Panc1 (cell line): ENCODE measurements around the gene ITPA. TPM values are rescaled to one million over a fixed set of nuclear protein-coding genes. Genes with fewer than 3 reads are reported as not detected.

Source experiments
- ATAC-seq: fragments of 200-7000 bp; cut with Tn5 transposase; 2 replicates; pipeline ENCODE4 v1.9.1; 2020; ENCODE audit warnings: mild to moderate bottlenecking, moderate library complexity
- BruUV-seq: library from RNA; stranded (reverse); fragments of 400-500 nt; replicated peaks from 2 replicates; lab custom pipeline; 2021; lab: Mats Ljungman, UMichigan
- CTCF ChIA-PET: fragments of 300-600 bp; sonication (Branson Sonifier 250); formaldehyde crosslinking; loops from one replicate; lab custom pipeline; 2022; ENCODE audit warnings: antibody characterized with exemption; lab: Charles Lee
- POLR2A ChIA-PET: fragments of 300-600 bp; sonication (Branson Sonifier 250); formaldehyde crosslinking; loops from one replicate; lab custom pipeline; 2022; ENCODE audit warnings: antibody characterized with exemption; lab: Charles Lee
- DNase-seq: peaks from one replicate; pipeline ENCODE4 v3.0.0-alpha.2; 2010; ENCODE audit warnings: low read depth, low spot score
- H3K27ac ChIP-seq: 2 replicates; pipeline ENCODE4 v1.5.1; 2011; ENCODE audit warnings: mild to moderate bottlenecking, low read length, inconsistent platforms
- H3K27me3 ChIP-seq: fragments of 200-500 bp; sonication (Bioruptor generic); 2 replicates; pipeline ENCODE4 v1.6.0; 2014; ENCODE audit warnings: low read length, inconsistent platforms; ENCODE audit not compliant: control insufficient read depth, insufficient read depth
- H3K36me3 ChIP-seq: fragments of 200-500 bp; sonication (Bioruptor generic); 2 replicates; pipeline ENCODE4 v1.5.1; 2014; ENCODE audit warnings: inconsistent platforms, mild to moderate bottlenecking, low read length, moderate library complexity; ENCODE audit not compliant: control insufficient read depth, insufficient read depth
- H3K4me1 ChIP-seq: 2 replicates; pipeline ENCODE4 v1.5.1; 2011; ENCODE audit warnings: inconsistent platforms, mild to moderate bottlenecking, low read length, moderate library complexity; ENCODE audit not compliant: control insufficient read depth, insufficient read depth
- H3K4me3 ChIP-seq, 2 experiments: 2 replicates each; pipeline ENCODE4 v1.5.1; 2011 to 2012; ENCODE audit warnings: low read depth in 2 of 2, low read length in 2 of 2, mild to moderate bottlenecking in 2 of 2, inconsistent platforms in 1 of 2, moderate library complexity in 1 of 2
- H3K9me3 ChIP-seq: fragments of 200-500 bp; sonication (Bioruptor generic); 2 replicates; pipeline ENCODE4 v1.5.1; 2014; ENCODE audit warnings: low read depth, mild to moderate bottlenecking, inconsistent platforms, low read length, moderate library complexity; ENCODE audit not compliant: control insufficient read depth, insufficient read depth
- CTCF ChIP-seq: fragments of 450-650 bp; IDR thresholded peaks from 2 replicates; pipeline ENCODE4 v1.5.1; 2017; ENCODE audit warnings: mild to moderate bottlenecking
- POLR2AphosphoS5 ChIP-seq: IDR thresholded peaks from 2 replicates; pipeline ENCODE4 v1.6.1; 2012; ENCODE audit warnings: mild to moderate bottlenecking, low read depth, low read length, moderate library complexity
- REST ChIP-seq, 2 experiments: IDR thresholded peaks; 2 replicates each; pipeline ENCODE4 v1.6.1; 2011 to 2012; ENCODE audit warnings: low read depth in 2 of 2, control low read depth in 1 of 2, low read length in 1 of 2, mild to moderate bottlenecking in 1 of 2, moderate library complexity in 1 of 2; ENCODE audit not compliant: insufficient read depth in 1 of 2
- SIN3A ChIP-seq: IDR thresholded peaks from 2 replicates; pipeline ENCODE4 v1.6.1; 2012; ENCODE audit warnings: low read depth, mild to moderate bottlenecking, low read length, moderate library complexity, borderline replicate concordance; ENCODE audit not compliant: insufficient read depth
- TCF7L2 ChIP-seq: IDR thresholded peaks from 2 replicates; pipeline ENCODE4 v1.6.1; 2011; ENCODE audit warnings: mild to moderate bottlenecking, low read depth, low read length, inconsistent platforms
- in situ Hi-C: cut with HindIII; loops from 2 replicates; pipeline ENCODE4 v1.10.0; 2016; ENCODE audit warnings: low sequenced_read_pairs, low pct_unique_long_range_greater_than_20kb
- intact Hi-C: fragments of 100-400 bp; cut with micrococcal nuclease; formaldehyde crosslinking; loops from one replicate; pipeline ENCODE4 v1.10.0; 2022; ENCODE audit not compliant: unreplicated experiment
- total RNA-seq: library from RNA; stranded (reverse); gene quantifications from one replicate; pipeline ENCODE4 v1.2.1, GENCODE V29; 2021; ENCODE audit not compliant: unreplicated experiment

ITPA gene
- total RNA-seq, 1 experiment from 2014 or later = 107 TPM

- intact Hi-C loops = no loop called here
- POLR2A ChIA-PET = no interaction called here
- no peak for ATAC-seq
- H3K36me3 ChIP-seq = no peaks in the 10 kb centered on the region; the same call in 1 of the 2 replicates
- DNase-seq = no peak
- TSS peak; percentile 75 for BruUV-seq
- CTCF ChIA-PET = interaction anchor here (0.6 kb wide), 1 partner anchor 25 kb away, joined by 5 read pairs; no protein-coding TSS in a partner anchor
- no peaks in the 10 kb centered on the region for H3K27me3 ChIP-seq
- in situ Hi-C loops = no loop called here
- TF ChIP-seq TCF7L2 (no peak), CTCF (no peak), SIN3A (no peak), POLR2AphosphoS5 (no peak), REST (IDR thresholded peaks at IDR 0.05; ENCODE audit: insufficient read depth in 1 of 2, low read depth in 2 of 2, low read length in 1 of 2) (no peak)
- H3K4me1 ChIP-seq = peaks cover 8% of the 10 kb centered on the region
- H3K4me3 ChIP-seq = no peak overlapping the region
- H3K27ac ChIP-seq = no peak overlapping the region
- no peaks in the 10 kb centered on the region for H3K9me3 ChIP-seq
Measured at GRCh38 chr20:3242172-3242692, 32.9 kb downstream of the ITPA start.

GRCh38 chr20:3243718-3244358, 34.5 kb downstream of the ITPA start:
- H3K27ac ChIP-seq = no peak overlapping the region
- DNase-seq (no peak), ATAC-seq (no peak)
- H3K9me3 ChIP-seq = no peaks in the 10 kb centered on the region
- CTCF ChIA-PET = no interaction called here
- in situ Hi-C loops = no loop called here
- no peaks in the 10 kb centered on the region; the same call in 1 of the 2 replicates for H3K36me3 ChIP-seq
- no peaks in the 10 kb centered on the region for H3K27me3 ChIP-seq
- H3K4me3 ChIP-seq = no peak overlapping the region
- POLR2A ChIA-PET = interaction anchor here (0.6 kb wide), 2 partner anchors 86 to 347 kb away, joined by 6 to 12 read pairs; no protein-coding TSS in a partner anchor
- peaks cover 13% of the 10 kb centered on the region for H3K4me1 ChIP-seq
- BruUV-seq = no TSS peak
- no peak for TF ChIP-seq POLR2AphosphoS5
- no peak for TF ChIP-seq TCF7L2
- TF ChIP-seq CTCF = no peak
- TF ChIP-seq REST (IDR thresholded peaks at IDR 0.05; ENCODE audit: insufficient read depth in 1 of 2, low read depth in 2 of 2, low read length in 1 of 2) = no peak
- no peak for TF ChIP-seq SIN3A
- intact Hi-C loops = no loop called here
